Measurements from ENCODE around the gene HEATR5B. TPM values are rescaled to one million over a fixed set of nuclear protein-coding genes. Genes with fewer than 3 reads are reported as not detected.

Gene HEATR5B
- total and polyA plus RNA-seq, 10 of the 15 experiments (the other 5 are each of a cell fraction or from before 2014, with no cell fraction given): 4.1 to 34.7 (median 17.7) TPM

DNA sequence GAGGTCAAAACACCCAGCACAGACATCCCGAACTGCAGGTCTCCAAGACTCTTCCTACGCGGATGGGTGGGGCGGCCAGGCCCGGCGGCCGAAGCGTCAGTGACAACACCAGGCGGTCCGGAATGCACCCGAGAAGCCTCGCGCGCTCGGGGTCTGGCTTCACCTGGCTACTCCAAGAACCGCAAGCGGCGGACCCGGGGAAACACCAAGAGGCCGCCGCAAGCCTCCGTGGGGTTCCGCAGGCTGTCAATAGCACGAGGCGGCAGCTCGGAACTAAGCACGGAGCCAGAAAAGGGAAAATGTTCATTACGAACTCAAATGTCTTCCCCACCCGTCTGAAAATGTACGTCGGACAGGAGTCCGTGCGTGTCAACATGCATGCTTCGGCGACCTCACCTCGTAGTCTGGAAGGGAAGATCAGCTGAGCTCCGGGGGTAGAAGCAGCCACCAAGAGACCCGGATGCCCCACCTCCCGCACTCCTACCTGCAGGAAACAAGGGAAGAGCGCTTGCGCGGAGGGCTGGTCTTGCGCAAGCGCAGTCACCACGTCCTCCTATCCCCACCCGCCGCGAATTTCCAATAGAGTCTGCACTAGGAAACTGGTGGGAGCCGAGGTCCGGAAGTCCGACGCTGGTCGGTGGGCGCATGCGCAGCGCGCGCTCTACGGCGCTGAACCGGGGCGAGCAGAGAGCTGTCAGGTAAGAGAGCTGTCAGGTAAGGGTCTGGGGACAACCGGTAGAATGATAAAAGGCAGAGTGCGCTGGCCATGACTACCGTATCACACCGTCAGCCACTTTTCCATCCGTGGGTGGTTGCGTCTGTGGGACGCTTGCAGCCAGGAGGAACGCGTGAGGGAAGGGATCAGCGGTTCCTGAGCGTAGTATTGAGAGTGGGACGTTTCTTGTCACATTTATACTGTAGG, at the start of gene HEATR5B, which contains the start of gene GPATCH11 (continued):
- TF ChIP-seq, protein P1, sequence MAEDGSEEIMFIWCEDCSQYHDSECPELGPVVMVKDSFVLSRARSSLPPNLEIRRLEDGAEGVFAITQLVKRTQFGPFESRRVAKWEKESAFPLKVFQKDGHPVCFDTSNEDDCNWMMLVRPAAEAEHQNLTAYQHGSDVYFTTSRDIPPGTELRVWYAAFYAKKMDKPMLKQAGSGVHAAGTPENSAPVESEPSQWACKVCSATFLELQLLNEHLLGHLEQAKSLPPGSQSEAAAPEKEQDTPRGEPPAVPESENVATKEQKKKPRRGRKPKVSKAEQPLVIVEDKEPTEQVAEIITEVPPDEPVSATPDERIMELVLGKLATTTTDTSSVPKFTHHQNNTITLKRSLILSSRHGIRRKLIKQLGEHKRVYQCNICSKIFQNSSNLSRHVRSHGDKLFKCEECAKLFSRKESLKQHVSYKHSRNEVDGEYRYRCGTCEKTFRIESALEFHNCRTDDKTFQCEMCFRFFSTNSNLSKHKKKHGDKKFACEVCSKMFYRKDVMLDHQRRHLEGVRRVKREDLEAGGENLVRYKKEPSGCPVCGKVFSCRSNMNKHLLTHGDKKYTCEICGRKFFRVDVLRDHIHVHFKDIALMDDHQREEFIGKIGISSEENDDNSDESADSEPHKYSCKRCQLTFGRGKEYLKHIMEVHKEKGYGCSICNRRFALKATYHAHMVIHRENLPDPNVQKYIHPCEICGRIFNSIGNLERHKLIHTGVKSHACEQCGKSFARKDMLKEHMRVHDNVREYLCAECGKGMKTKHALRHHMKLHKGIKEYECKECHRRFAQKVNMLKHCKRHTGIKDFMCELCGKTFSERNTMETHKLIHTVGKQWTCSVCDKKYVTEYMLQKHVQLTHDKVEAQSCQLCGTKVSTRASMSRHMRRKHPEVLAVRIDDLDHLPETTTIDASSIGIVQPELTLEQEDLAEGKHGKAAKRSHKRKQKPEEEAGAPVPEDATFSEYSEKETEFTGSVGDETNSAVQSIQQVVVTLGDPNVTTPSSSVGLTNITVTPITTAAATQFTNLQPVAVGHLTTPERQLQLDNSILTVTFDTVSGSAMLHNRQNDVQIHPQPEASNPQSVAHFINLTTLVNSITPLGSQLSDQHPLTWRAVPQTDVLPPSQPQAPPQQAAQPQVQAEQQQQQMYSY (CRISPR knock-in tag; IDR thresholded peaks at IDR 0.05): no peak
- TF ChIP-seq SPI1 (IDR thresholded peaks at IDR 0.05; ENCODE audit: borderline replicate concordance, insufficient read depth, low read depth, low read length): no peak
- 0 out of 2 replicates have a peak, but pooled peaks have one; percentile 18 for TF ChIP-seq TCF3 (IDR thresholded peaks at IDR 0.05; ENCODE audit: borderline replicate concordance, insufficient read depth, low read depth, low read length)
- no peak for TF ChIP-seq BCL11A (IDR thresholded peaks at IDR 0.05; ENCODE audit: low read depth, low read length)
- TF ChIP-seq CREM (IDR thresholded peaks at IDR 0.05; ENCODE audit: low read depth): peak; percentile 53; the same call in 1 of the 2 replicates
- peak; percentile 72; the same call in 1 of the 2 replicates for TF ChIP-seq LARP7 (IDR thresholded peaks at IDR 0.05)
- TF ChIP-seq RB1 (IDR thresholded peaks at IDR 0.05; ENCODE audit: borderline replicate concordance): peak; percentile 33; the same call in 1 of the 2 replicates
- peak; percentile 46; the same call in 1 of the 2 replicates for TF ChIP-seq YY1 (IDR thresholded peaks at IDR 0.05; ENCODE audit: low read depth, low read length)
- 0 out of 2 replicates have a peak, but pooled peaks have one; percentile 51 for TF ChIP-seq NR2F1 (conservative IDR thresholded peaks at IDR 0.05)
- TF ChIP-seq RUNX3 (IDR thresholded peaks at IDR 0.05; ENCODE audit: low read length): peak; percentile 79
- TF ChIP-seq SMARCA5 (IDR thresholded peaks at IDR 0.05): no peak
- TF ChIP-seq WRNIP1 (IDR thresholded peaks at IDR 0.05; ENCODE audit: borderline replicate concordance, low read depth, low read length): 0 out of 2 replicates have a peak, but pooled peaks have one; percentile 18
- no peak for TF ChIP-seq NFIC (IDR thresholded peaks at IDR 0.05; ENCODE audit: low read depth, low read length)
- TF ChIP-seq, protein P2, sequence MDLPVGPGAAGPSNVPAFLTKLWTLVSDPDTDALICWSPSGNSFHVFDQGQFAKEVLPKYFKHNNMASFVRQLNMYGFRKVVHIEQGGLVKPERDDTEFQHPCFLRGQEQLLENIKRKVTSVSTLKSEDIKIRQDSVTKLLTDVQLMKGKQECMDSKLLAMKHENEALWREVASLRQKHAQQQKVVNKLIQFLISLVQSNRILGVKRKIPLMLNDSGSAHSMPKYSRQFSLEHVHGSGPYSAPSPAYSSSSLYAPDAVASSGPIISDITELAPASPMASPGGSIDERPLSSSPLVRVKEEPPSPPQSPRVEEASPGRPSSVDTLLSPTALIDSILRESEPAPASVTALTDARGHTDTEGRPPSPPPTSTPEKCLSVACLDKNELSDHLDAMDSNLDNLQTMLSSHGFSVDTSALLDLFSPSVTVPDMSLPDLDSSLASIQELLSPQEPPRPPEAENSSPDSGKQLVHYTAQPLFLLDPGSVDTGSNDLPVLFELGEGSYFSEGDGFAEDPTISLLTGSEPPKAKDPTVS (IDR thresholded peaks at IDR 0.05; ENCODE audit: low read depth, low read length): 0 out of 2 replicates have a peak, but pooled peaks have one; percentile 8
- peak; percentile 55; the same call in 1 of the 2 replicates for TF ChIP-seq CREB1 (IDR thresholded peaks at IDR 0.05; ENCODE audit: low read depth)
- peak; percentile 86 for TF ChIP-seq POLR2A (IDR thresholded peaks at IDR 0.05; ENCODE audit: low read depth, low read length)
- peak; percentile 84 to 88 for TF ChIP-seq IKZF2 (IDR thresholded peaks at IDR 0.05)
- TF ChIP-seq ZNF274 (IDR thresholded peaks at IDR 0.05; ENCODE audit: insufficient read depth, insufficient read length): no peak
- peak; percentile 12 for TF ChIP-seq RELA (IDR thresholded peaks at IDR 0.05; ENCODE audit: borderline replicate concordance, partially characterized antibody)
- no peak for TF ChIP-seq ZNF217 (IDR thresholded peaks at IDR 0.05)
- no peak for TF ChIP-seq MYB (IDR thresholded peaks at IDR 0.05; ENCODE audit: borderline replicate concordance, low read depth, low read length)
- peak in 1 of 2 experiments; percentile 50; a peak in 2 of 4 replicates for TF ChIP-seq BHLHE40 (IDR thresholded peaks at IDR 0.05; ENCODE audit: borderline replicate concordance in 1 of 2, low read depth in 2 of 2, low read length in 1 of 2)
- TF ChIP-seq, protein P3, sequence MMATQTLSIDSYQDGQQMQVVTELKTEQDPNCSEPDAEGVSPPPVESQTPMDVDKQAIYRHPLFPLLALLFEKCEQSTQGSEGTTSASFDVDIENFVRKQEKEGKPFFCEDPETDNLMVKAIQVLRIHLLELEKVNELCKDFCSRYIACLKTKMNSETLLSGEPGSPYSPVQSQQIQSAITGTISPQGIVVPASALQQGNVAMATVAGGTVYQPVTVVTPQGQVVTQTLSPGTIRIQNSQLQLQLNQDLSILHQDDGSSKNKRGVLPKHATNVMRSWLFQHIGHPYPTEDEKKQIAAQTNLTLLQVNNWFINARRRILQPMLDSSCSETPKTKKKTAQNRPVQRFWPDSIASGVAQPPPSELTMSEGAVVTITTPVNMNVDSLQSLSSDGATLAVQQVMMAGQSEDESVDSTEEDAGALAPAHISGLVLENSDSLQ (IDR thresholded peaks at IDR 0.05): peak; percentile 48
- no peak for TF ChIP-seq SREBF2 (IDR thresholded peaks at IDR 0.05; ENCODE audit: low read length)
- TF ChIP-seq FOXK2 (IDR thresholded peaks at IDR 0.05): peak; percentile 86
- no peak for TF ChIP-seq TCF12 (IDR thresholded peaks at IDR 0.05; ENCODE audit: low read depth, low read length)

Data from GM12878 (cell line).